ENCODE results near the gene PSTK.

GRCh38 chr10:123007558-123008354 lies 27.6 kb downstream of the PSTK start:
- TF ChIP-seq CTCF (IDR thresholded peaks at IDR 0.05 in 2 of 3, conservative IDR thresholded peaks at IDR 0.05 in 1 of 3; ENCODE audit: control insufficient read depth in 2 of 3, extremely low read depth in 1 of 3, insufficient read depth in 1 of 3, low read depth in 3 of 3, low read length in 3 of 3) = no peak
- TF ChIP-seq PAX8 (IDR thresholded peaks at IDR 0.05) = no peak
- no peak for TF ChIP-seq JUNB (IDR thresholded peaks at IDR 0.05)
- no peak for TF ChIP-seq SREBF1 (IDR thresholded peaks at IDR 0.05; ENCODE audit: low read length)
- no peak for TF ChIP-seq EZH2 (IDR thresholded peaks at IDR 0.05; ENCODE audit: borderline replicate concordance, control insufficient read depth, low read depth, low read length)
- no peak for TF ChIP-seq LARP7 (IDR thresholded peaks at IDR 0.05)
- TF ChIP-seq POLR2A (IDR thresholded peaks at IDR 0.05; ENCODE audit: low read depth, low read length) = no peak
- no peak for TF ChIP-seq ELK1 (IDR thresholded peaks at IDR 0.05; ENCODE audit: low read depth, low read length)
- no peak for TF ChIP-seq CBFB (IDR thresholded peaks at IDR 0.05; ENCODE audit: low read depth)
- no peak for TF ChIP-seq EED (IDR thresholded peaks at IDR 0.05; ENCODE audit: low read depth)
- no peak for TF ChIP-seq CBX3 (IDR thresholded peaks at IDR 0.05; ENCODE audit: borderline replicate concordance, low read depth)
- no peak for TF ChIP-seq JUND (IDR thresholded peaks at IDR 0.05; ENCODE audit: low read depth, low read length)

Data from GM12878 (cell line).